ENCODE results near the gene GKN1.

The GKN1 gene

DNA sequence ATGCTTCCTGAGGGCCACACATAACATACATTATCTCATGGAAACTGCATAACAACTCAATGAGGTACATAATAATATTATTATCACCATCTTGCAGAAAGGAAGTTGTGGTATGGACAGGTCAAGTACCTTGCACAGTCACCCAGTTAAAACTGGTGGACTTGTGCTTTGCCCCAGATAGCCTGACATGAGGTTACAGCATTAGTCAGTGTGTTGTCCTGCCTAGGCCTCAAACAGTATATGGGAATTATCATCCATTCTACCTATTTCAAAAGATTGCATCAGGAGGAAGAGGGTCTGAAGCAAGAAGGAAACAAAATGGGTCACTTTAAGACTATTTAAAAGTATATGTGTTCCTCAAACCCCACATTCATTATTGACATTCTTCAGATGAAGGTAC is 33.2 kb downstream of the GKN1 start:
- DNase-seq (ENCODE audit: low read depth in 2 of 2) = no peak

DNA sequence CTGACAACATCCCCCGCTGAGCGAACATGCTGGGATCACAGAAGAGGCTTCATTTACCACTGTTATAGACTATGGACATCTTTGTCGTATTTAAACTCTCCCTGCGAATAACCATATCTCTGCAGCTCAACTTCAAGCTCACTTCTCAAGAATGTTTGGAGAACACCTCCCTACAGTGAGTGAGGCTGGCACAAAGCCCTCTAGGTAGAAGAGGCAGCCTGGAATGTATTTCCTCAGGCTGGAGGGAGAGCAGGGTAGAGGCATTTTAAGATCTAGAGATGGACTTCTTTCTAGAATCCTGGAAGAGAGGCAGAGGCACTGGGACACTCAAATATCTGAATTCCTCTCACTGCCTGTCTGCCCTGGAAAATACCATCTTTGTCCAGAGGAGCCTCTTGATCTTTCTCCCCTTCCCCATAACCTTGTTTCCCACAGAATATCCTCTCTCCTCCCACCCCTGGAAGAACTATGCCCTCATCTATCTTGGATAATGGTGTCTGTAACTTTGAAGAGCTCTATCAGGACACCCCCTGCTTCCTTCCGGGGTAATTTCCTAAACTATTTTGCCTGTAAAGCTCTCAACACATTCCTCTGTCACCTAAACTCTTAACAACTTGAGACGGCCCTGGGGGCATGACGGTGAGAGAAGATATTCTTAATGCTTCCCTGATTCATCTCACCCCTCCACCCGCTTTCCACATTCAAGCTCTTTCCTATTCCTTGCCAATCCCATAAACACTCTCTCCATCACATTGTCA is 36.2 kb downstream of the GKN1 start:
- no peak for DNase-seq (ENCODE audit: low read depth in 2 of 2)

- DNase-seq (ENCODE audit: low read depth in 2 of 2) = no peak
Observed at GRCh38 chr2:69011611-69012157, 37.2 kb downstream of the GKN1 start.

- DNase-seq (ENCODE audit: low read depth in 2 of 2) = peak in 1 of 2 donors; percentile 23
Observed at GRCh38 chr2:69012310-69013141, 38.1 kb downstream of the GKN1 start.

DNA sequence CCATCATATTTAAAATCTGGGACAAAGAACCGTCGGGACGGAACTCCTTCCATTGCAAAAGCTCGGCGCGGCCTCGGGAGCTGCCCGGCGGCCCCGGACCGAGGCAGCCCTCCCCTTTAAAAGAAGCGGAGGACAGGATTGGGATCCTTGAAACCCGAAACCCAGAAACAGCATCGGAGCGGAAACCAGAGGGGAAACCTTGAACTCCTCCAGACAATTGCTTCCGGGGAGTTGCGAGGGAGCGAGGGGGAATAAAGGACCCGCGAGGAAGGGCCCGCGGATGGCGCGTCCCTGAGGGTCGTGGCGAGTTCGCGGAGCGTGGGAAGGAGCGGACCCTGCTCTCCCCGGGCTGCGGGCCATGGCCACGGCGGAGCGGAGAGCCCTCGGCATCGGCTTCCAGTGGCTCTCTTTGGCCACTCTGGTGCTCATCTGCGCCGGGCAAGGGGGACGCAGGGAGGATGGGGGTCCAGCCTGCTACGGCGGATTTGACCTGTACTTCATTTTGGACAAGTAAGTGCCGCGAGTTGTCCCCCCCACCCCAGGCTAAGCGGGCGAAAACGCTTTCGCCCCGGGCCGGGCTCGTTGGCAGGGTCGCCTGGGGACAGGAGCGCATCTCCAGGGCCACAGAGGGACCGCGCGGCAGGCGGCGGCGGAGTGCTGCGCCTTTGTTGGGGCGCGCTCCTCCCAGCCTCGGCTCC is 38.9 kb downstream of the GKN1 start, which contains the start of gene ANTXR1:
Gene ANTXR1 (plus strand): TSS at position 38 of the 698 bp plus-strand sequence. CDS start 321 bp downstream, at position 359.
- DNase-seq (ENCODE audit: low read depth in 2 of 2) = no peak

DNA sequence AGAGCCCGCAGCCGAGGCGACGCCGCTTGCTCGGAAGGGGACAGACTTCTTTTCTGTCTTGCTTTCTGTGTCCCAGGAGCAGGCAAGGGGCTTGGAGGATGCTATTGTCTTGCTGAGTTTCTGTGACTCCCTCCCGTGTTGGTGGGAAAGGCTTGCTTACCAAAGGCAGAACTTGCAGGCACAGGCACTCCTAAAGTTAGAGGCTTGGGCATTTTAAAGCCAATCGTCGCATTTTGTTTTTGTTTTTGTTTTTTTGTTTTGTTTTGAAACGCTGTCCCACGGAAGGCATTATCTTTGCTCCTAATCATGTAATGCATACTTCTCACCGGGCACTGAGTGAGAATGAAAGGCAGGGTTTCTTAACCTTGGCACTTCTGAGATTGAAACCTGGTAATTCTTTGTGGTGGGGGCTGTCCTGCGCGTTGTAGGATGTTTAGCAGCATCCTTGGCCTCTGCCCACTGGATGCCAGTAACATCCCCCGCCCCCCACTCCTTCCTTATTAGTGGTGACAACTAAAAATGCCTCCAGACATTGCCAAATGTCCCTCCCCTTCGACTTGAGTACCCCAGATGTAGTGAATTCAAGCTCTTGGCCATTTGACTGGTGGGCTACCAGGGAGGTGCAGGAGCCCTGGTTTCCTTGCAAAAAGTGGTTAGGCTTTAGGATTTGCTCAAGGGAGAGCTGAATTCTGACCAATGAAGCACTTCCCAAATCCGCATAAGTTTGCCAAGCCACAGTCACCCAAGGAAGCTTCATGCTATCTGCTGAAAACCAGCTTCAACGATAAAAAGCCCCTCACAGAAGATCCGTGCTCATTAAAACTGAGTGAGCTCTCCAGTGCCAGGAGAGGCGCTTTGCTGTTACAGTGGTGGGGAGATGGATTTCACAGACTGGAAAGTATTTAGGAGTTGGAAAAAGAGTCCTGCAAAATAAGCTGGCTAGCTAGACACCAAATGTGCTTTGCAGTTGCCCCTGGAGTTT is 39.7 kb downstream of the GKN1 start:
- DNase-seq (ENCODE audit: low read depth in 2 of 2) = no peak

DNA sequence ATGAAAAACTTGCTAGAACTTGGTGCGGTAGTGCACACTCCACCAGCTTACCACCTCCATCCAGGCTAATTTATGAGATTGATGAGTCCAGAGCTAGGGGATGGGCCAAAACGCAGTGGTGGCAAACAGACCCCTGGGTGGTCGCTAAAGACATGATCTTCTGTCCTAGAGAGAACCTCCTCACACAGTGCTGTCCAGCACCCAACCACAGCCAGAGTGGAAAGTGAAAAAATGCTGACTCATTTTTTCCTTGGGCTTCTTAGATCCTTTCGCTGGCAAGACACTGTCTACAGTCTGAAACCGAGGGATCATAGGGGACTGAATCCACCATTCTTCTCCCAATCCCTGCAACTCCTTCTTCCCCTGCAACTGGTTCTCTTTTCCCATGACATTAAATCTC is 42.6 kb downstream of the GKN1 start:
- DNase-seq (ENCODE audit: low read depth in 2 of 2) = no peak

DNA sequence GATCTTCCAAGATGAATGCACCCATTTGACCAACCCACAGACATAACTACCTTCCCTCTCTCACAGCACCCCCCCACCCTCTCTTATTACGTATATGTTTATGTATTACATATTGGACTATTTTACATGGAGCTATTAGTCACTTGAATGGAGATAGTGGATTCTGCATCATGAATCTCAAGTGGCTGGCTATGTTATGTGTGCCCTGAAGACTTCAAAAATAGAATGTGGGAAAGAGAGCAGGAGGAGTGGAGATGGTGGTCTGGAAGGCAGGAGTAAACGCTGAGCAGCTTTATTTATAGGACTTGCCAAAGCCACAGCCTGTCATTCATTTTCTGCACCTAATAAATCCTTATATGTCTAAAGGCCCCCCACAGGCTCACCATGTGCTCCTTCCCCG is 43.4 kb downstream of the GKN1 start:
- DNase-seq (ENCODE audit: low read depth in 2 of 2) = no peak

- no peak for DNase-seq (ENCODE audit: low read depth in 2 of 2)
Observed at GRCh38 chr2:69018678-69019095, 44.3 kb downstream of the GKN1 start.

GRCh38 chr2:69020496-69021426 is 46.3 kb downstream of the GKN1 start:
- no peak for DNase-seq (ENCODE audit: low read depth in 2 of 2)

DNA sequence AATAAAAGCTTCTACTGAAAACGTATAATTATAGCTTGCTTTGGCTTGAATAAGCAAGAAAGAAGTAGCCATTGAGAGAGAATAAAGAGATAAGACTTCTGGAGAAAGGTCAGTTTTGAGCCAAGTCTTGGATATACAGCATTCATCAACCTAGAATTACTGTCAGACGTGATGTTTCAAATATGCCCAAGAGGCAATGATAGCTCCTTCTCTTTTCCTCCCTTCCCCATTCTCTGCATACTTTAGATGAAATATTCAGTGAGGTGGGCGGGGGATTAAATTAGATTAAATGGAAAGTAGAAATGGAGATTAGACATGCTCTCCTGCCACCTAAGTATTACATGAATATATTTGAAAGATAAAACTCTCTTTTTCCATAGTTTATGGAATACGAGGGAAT is 47.3 kb downstream of the GKN1 start:
- DNase-seq (ENCODE audit: low read depth in 2 of 2) = no peak

- no peak for DNase-seq (ENCODE audit: low read depth in 2 of 2)
Observed at GRCh38 chr2:69022548-69022947, 48.1 kb downstream of the GKN1 start.

DNA sequence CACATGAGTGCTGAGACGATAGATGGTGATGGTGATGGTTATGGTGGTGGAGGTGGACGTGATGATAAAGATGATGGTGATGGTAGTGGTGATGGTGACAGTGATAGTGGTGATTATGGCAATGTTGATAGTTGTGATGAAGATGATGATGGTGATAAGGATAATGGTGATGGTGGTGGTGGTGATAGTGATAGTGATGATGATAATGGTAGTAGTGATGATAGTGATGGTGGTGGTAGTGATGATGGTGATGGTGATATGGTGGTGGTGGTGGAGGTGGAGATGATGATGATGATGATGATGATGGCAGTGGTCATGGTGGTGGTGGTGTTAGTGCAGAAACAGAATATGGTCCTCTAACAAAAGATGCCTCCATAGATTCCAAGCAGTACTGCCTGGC is 48.8 kb downstream of the GKN1 start:
- DNase-seq (ENCODE audit: low read depth in 2 of 2) = no peak

GRCh38 chr2:69026026-69026425 is 51.6 kb downstream of the GKN1 start:
- no peak for DNase-seq (ENCODE audit: low read depth in 2 of 2)

DNA sequence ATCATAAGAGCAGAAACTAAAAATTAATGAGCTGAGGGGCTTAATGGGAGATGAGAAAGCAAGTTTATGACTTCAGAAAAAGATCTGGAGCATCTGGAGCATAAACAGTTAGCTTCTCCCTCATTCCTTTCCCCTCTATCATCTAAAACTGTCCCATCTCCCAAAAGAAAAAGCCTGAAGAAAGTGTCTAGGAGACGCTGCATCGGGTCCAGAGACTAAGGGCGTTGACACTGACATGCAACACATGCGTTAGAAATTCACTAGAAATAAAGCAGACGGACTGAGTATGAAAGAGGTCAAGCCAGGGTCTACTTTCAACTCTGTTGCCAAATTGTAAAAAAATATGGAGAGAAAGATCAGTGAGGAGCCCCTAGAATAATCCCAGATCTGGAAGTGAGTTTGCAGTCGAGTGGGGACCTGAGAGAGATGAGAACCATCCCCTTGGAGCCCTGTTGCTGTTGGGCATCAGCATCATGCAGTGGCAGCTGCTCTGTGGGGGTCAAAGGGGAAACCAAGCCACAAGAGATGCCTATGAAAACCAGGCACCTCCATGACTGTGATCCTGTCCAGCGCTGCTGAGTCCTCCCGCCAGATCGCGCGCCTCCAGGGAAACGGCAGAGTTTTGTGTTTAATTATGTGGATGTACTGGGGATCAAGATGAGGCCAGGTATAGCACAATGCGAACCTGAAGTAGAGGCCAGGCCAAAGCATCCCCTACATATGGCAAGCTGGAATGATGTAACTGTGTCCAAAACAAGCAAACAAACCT is 52.4 kb downstream of the GKN1 start:
- no peak for DNase-seq (ENCODE audit: low read depth in 2 of 2)
